Pancreas (tissue), 10 donors: ENCODE results near the gene SERPINI1. TPM values are rescaled to one million over a fixed set of nuclear protein-coding genes. Genes with fewer than 3 reads are reported as not detected.

Source experiments
- ATAC-seq, 4 donors: fragments of 200-7000 bp; cut with Tn5 transposase; one replicate each; pipeline versions ENCODE4 v1.8.0 to v1.9.1; 2020; ENCODE audit warnings: mild to moderate bottlenecking in 4 of 4, moderate library complexity in 4 of 4
- DNase-seq, 6 donors: peaks; one replicate each; pipeline ENCODE4 v3.0.0-alpha.2; 2020
- FAIRE-seq: peaks from 2 replicates; lab custom pipeline; 2012; peaks lifted over from hg19 to GRCh38; lab: Jason Lieb, UNC
- H3K27ac ChIP-seq, 4 donors: fragments of 200-600 bp; sonication (generic); 1 replicate in 3 of 4; 2 replicates in 1 of 4; pipeline versions ENCODE4 v1.5.0 to v1.8.0; 2020
- H3K27me3 ChIP-seq, 4 donors: fragments of 200-600 bp; one replicate each; pipeline ENCODE4 v1.8.0; 2021
- H3K36me3 ChIP-seq, 3 donors: fragments of 200-600 bp; sonication (generic) in 1 of 3; one replicate each; pipeline versions ENCODE4 v1.5.0 to v1.8.0; 2020 to 2021
- H3K4me1 ChIP-seq, 3 donors: fragments of 200-600 bp; one replicate each; pipeline ENCODE4 v1.8.0; 2021
- H3K4me3 ChIP-seq, 4 donors: fragments of 200-600 bp; sonication (generic) in 2 of 4; one replicate each; pipeline versions ENCODE4 v1.5.0 to v1.8.0; 2020 to 2021
- H3K9me3 ChIP-seq, 4 donors: fragments of 200-600 bp; one replicate each; pipeline ENCODE4 v1.8.0; 2021
- WGBS, 2 donors: extraction: QIAGEN DNeasy Blood & Tissue Kit; methylation state at CpG; one replicate each; pipeline ENCODE4 v1.1.7; 2013; 5-methylcytosine and 5-hydroxymethylcytosine counted together
- intact Hi-C, 3 donors: fragments of 100-400 bp; cut with DNase I; formaldehyde crosslinking; loops; one replicate each; pipeline versions ENCODE4 v1.11.1 to v1.14.2; 2022
- polyA plus RNA-seq, 2 donors: library from polyadenylated mRNA; stranded (reverse); fragments of 200-250 nt; gene quantifications; one replicate each; pipeline ENCODE4 v1.2.3, GENCODE V29; 2013
- total RNA-seq, 6 donors: library from RNA; stranded (reverse); fragmentation: NEBNext Ultra II Directional in 4 of 6; extraction: Animal tissue kit (Norgen Biotek cat#: 25700) in 4 of 6; gene quantifications; one replicate each; pipeline versions ENCODE4 v1.2.1 to v1.2.4, GENCODE V29; 2021 to 2023
- TF ChIP-seq, protein P1 (sequence below), 4 donors: fragments of 200-600 bp; sonication (generic) in 3 of 4; IDR thresholded peaks; one replicate each; pipeline versions ENCODE4 v1.5.0 to v1.8.0; 2021; ENCODE audit warnings: antibody characterized with exemption in 4 of 4
- donor health status: healthy with polysubstance abuse.
- donor health status: DM: no; HTN: no; CAD: no; lungs with moderate emphysema.
- donor health status: DM: no; HTN: no; CAD: no.
- donor health status: control.
- donor health status: control.
- donor health status: Bipolar disorder and iron deficiency.
- donor health status: DM: yes; HTN: yes; CAD: no.
- donor health status: DM: no; HTN: no; CAD: no.
- donor health status: DM: no; HTN: no; CAD: no.
- donor health status: DM: yes; HTN: yes; CAD: no.

Gene SERPINI1
- total and polyA plus RNA-seq, 8 donors = 12.1 to 23.7 (median 20.8) TPM

DNA sequence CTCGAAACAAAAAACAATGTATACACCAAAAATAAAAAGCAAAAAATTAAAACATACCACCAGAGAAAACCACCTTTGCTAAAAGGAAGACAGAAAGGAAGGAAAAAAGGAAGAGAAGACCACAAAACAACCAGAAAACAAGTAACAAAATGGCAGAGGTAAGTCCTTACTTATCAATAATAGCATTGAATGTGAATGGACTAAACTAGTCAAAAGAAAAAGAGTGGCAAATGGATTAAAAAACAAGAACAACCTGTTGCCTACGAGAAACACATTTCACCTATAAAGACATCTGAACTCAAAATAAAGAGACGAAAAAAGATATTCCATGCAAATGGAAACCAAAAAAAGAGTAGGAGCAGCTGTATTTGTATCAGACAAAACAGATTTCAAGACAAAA lies 23.1 kb upstream of the SERPINI1 start:
- intact Hi-C loops = no loop called here
- H3K27ac ChIP-seq = no peak overlapping the region
- ATAC-seq (no peak), DNase-seq (no peak), FAIRE-seq (no peak)
- H3K36me3 ChIP-seq = peaks cover 0 to 4% (median 0%) of the 10 kb centered on the region in 3 donors
- H3K4me3 ChIP-seq = no peak overlapping the region
- H3K9me3 ChIP-seq = no peaks in the 10 kb centered on the region
- peaks cover 0 to 10% (median 0%) of the 10 kb centered on the region in 3 donors for H3K4me1 ChIP-seq
- WGBS, 2 donors = 88 to 96% methylated on average over 3 of the region's 3 CpGs
- H3K27me3 ChIP-seq = no peaks in the 10 kb centered on the region
- TF ChIP-seq, protein P1, sequence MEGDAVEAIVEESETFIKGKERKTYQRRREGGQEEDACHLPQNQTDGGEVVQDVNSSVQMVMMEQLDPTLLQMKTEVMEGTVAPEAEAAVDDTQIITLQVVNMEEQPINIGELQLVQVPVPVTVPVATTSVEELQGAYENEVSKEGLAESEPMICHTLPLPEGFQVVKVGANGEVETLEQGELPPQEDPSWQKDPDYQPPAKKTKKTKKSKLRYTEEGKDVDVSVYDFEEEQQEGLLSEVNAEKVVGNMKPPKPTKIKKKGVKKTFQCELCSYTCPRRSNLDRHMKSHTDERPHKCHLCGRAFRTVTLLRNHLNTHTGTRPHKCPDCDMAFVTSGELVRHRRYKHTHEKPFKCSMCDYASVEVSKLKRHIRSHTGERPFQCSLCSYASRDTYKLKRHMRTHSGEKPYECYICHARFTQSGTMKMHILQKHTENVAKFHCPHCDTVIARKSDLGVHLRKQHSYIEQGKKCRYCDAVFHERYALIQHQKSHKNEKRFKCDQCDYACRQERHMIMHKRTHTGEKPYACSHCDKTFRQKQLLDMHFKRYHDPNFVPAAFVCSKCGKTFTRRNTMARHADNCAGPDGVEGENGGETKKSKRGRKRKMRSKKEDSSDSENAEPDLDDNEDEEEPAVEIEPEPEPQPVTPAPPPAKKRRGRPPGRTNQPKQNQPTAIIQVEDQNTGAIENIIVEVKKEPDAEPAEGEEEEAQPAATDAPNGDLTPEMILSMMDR (IDR thresholded peaks at IDR 0.05) = no peak

DNA sequence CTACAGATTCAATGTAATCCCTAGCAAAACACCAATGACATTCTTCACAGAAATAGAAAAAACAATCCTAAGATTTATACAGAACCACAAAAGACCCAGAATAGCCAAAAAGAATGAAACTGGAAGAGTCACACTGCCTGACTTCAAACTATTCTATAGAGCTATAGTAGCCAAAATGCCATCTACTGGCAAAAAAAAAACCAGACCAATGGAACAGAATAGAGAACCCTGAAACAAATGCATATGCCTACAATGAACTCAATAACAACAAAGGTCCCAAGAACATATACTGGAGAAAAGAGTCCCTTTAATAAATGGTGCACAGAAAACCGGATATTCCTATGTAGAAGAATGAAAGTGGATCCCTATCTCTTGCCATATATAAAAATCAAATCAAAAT lies 20.6 kb upstream of the SERPINI1 start:
- intact Hi-C loops = no loop called here
- ATAC-seq (no peak), DNase-seq (no peak), FAIRE-seq (no peak)
- H3K4me1 ChIP-seq = peaks cover 0 to 10% (median 0%) of the 10 kb centered on the region in 3 donors
- TF ChIP-seq, protein P1 (IDR thresholded peaks at IDR 0.05) = no peak
- 100% methylated on average over 1 of the region's 1 CpG for WGBS, 2 donors
- H3K4me3 ChIP-seq = no peak overlapping the region
- H3K27me3 ChIP-seq = no peaks in the 10 kb centered on the region
- no peaks in the 10 kb centered on the region for H3K9me3 ChIP-seq
- H3K27ac ChIP-seq = no peak overlapping the region
- H3K36me3 ChIP-seq = peaks cover 0 to 12% (median 0%) of the 10 kb centered on the region in 3 donors

DNA sequence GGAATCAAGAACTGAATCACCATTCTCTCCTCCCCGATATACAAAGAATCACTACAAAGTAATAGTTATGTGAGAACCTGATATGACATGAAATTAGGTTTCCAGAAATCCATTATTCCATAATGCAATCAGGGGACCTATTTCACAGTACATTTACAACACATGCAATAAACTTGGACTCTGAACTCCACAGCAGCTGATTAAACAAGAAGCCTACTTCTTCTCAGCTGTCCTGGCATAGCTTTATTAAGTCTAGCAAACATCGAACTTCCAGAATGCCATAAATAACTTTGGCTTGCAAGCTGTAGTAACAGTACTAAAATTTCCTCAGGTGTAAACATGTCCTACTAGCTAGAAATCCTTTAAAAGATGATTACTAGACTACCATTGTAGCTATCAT lies 18.6 kb upstream of the SERPINI1 start:
- no peak overlapping the region for H3K4me3 ChIP-seq
- H3K9me3 ChIP-seq = no peaks in the 10 kb centered on the region
- intact Hi-C loops = no loop called here
- H3K27me3 ChIP-seq = no peaks in the 10 kb centered on the region
- FAIRE-seq (no peak), DNase-seq (peak in 2 of 6 donors; percentile 21 to 34), ATAC-seq (peak; percentile 84 to 98 (median 92))
- peaks cover 0 to 11% (median 0%) of the 10 kb centered on the region in 3 donors for H3K36me3 ChIP-seq
- WGBS, 2 donors = 15 to 34% methylated on average over 2 of the region's 2 CpGs
- TF ChIP-seq, protein P1 (IDR thresholded peaks at IDR 0.05) = no peak
- no peak overlapping the region for H3K27ac ChIP-seq
- peaks cover 0 to 10% (median 0%) of the 10 kb centered on the region in 3 donors for H3K4me1 ChIP-seq

DNA sequence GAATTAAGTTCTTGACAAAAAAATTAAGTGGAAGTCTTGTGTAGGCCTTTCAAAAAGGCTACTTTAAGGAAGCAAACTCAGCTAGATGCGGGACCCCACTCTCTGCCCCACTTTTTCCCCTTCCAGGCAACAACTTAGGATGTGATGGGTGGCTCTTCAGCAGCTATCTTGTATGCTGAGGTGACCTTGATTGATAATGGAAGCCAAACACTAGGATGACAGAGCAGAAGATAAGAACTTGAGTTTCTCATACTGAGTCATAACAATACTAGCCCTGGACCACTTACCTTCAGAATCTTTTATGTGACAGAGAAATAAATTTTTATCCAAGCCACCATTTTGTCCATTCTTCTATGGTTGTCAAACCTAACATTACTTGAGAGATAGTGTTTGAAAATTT lies 16.9 kb upstream of the SERPINI1 start:
- TF ChIP-seq, protein P1 (IDR thresholded peaks at IDR 0.05) = no peak
- FAIRE-seq (no peak), DNase-seq (no peak), ATAC-seq (no peak)
- peaks cover 0 to 11% (median 0%) of the 10 kb centered on the region in 3 donors for H3K36me3 ChIP-seq
- intact Hi-C loops = no loop called here
- WGBS, 2 donors = 100% methylated on average over 1 of the region's 1 CpG
- H3K27ac ChIP-seq = no peak overlapping the region
- H3K4me3 ChIP-seq = no peak overlapping the region
- peaks cover 0 to 10% (median 0%) of the 10 kb centered on the region in 3 donors for H3K4me1 ChIP-seq
- H3K9me3 ChIP-seq = no peaks in the 10 kb centered on the region
- H3K27me3 ChIP-seq = no peaks in the 10 kb centered on the region

GRCh38 chr3:167723025-167723512 lies 12.5 kb upstream of the SERPINI1 start:
- H3K4me3 ChIP-seq = no peak overlapping the region
- WGBS, 2 donors = 63 to 70% methylated on average over 4 of the region's 4 CpGs
- DNase-seq (no peak), FAIRE-seq (no peak), ATAC-seq (no peak)
- TF ChIP-seq, protein P1 (IDR thresholded peaks at IDR 0.05) = no peak
- intact Hi-C loops = no loop called here
- H3K36me3 ChIP-seq = peaks cover 0 to 11% (median 0%) of the 10 kb centered on the region in 3 donors
- H3K27ac ChIP-seq = no peak overlapping the region
- no peaks in the 10 kb centered on the region for H3K27me3 ChIP-seq
- H3K9me3 ChIP-seq = no peaks in the 10 kb centered on the region
- H3K4me1 ChIP-seq = peaks cover 0 to 4% (median 0%) of the 10 kb centered on the region in 3 donors
